SK-N-SH (cell line): ENCODE measurements around the gene SLC12A6. TPM values are rescaled to one million over a fixed set of nuclear protein-coding genes. Genes with fewer than 3 reads are reported as not detected.

Source experiments
- CTCF ChIA-PET: fragments of 300-600, 350-600 bp; formaldehyde crosslinking; extraction: SDS; loops from one replicate; lab custom pipeline; 2021; lab: Yijun Ruan, JAX
- POLR2A ChIA-PET: fragments of 350-600 bp; sonication (Branson Sonifier 250); formaldehyde crosslinking; extraction: SDS; loops from one replicate; lab custom pipeline; 2020; ENCODE audit warnings: antibody characterized with exemption, inconsistent platforms; lab: Yijun Ruan, JAX
- DNase-seq: peaks from one replicate; pipeline ENCODE4 v3.0.0; 2012
- H2AFZ ChIP-seq: fragments of 200-600 bp; sonication (generic); 2 replicates; pipeline ENCODE4 v1.8.1; 2016; ENCODE audit warnings: antibody characterized with exemption, mild to moderate bottlenecking, low read depth
- H3F3A ChIP-seq: fragments of 200-600 bp; sonication (generic); replicated peaks from 2 replicates; pipeline ENCODE3; 2016; ENCODE audit warnings: antibody characterized with exemption, mild to moderate bottlenecking; ENCODE audit not compliant: insufficient read depth
- H3K27ac ChIP-seq, 2 experiments: fragments of 200-500 bp in 1 of 2; fragments of 200-600 bp in 1 of 2; sonication (Bioruptor generic) in 1 of 2; sonication (generic), shearing (Covaris generic) in 1 of 2; 2 replicates each; pipeline versions ENCODE4 v1.5.1 to v1.6.1; 2014 to 2016; ENCODE audit warnings: low read depth in 2 of 2, inconsistent platforms in 1 of 2, low read length in 1 of 2, mild to moderate bottlenecking in 1 of 2, mixed read lengths in 1 of 2
- H3K27me3 ChIP-seq: fragments of 200-600 bp; sonication (generic), shearing (Covaris generic); 2 replicates; pipeline ENCODE4 v1.6.1; 2016; ENCODE audit warnings: mixed run types; ENCODE audit not compliant: insufficient read depth
- H3K36me3 ChIP-seq, 2 experiments: fragments of 200-500 bp in 1 of 2; fragments of 200-600 bp in 1 of 2; sonication (Bioruptor generic) in 1 of 2; sonication (generic) in 1 of 2; replicated peaks in 1 of 2; 2 replicates each; pipeline versions ENCODE3 to v1.5.1; 2014 to 2016; ENCODE audit warnings: low read length in 1 of 2, mild to moderate bottlenecking in 1 of 2; ENCODE audit not compliant: insufficient read depth in 2 of 2, control insufficient read depth in 1 of 2
- H3K4me1 ChIP-seq, 2 experiments: fragments of 200-500 bp in 1 of 2; fragments of 200-600 bp in 1 of 2; sonication (Bioruptor generic) in 1 of 2; sonication (generic), shearing (Covaris generic) in 1 of 2; 2 replicates each; pipeline versions ENCODE4 v1.5.1 to v1.6.1; 2014 to 2016; ENCODE audit warnings: low read depth in 1 of 2, low read length in 1 of 2, mixed run types in 1 of 2; ENCODE audit not compliant: insufficient read depth in 2 of 2, control insufficient read depth in 1 of 2
- H3K4me2 ChIP-seq: fragments of 200-600 bp; sonication (generic), shearing (Covaris generic); 2 replicates; pipeline ENCODE4 v1.6.1; 2017; ENCODE audit warnings: mixed run types
- H3K4me3 ChIP-seq, 2 experiments: fragments of 200-500 bp in 1 of 2; fragments of 200-600 bp in 1 of 2; sonication (Bioruptor generic) in 1 of 2; sonication (generic), shearing (Covaris generic) in 1 of 2; 2 replicates each; pipeline versions ENCODE4 v1.5.1 to v1.8.1; 2014 to 2016; ENCODE audit warnings: low read depth in 2 of 2, inconsistent platforms in 1 of 2, low read length in 1 of 2, mild to moderate bottlenecking in 1 of 2, mixed read lengths in 1 of 2, moderate library complexity in 1 of 2
- H3K79me2 ChIP-seq: fragments of 200-600 bp; sonication (generic); 2 replicates; pipeline ENCODE4 v1.8.1; 2017; ENCODE audit warnings: mild to moderate bottlenecking; ENCODE audit not compliant: insufficient read depth
- H3K9ac ChIP-seq: fragments of 200-600 bp; sonication (generic); 2 replicates; pipeline ENCODE4 v1.6.1; 2017; ENCODE audit warnings: mixed run types
- H3K9me2 ChIP-seq: fragments of 200-600 bp; sonication (generic); 2 replicates; pipeline ENCODE4 v1.6.1; 2017; ENCODE audit warnings: mixed run types
- H3K9me3 ChIP-seq: fragments of 200-600 bp; sonication (generic); 2 replicates; pipeline ENCODE4 v1.6.1; 2017; ENCODE audit warnings: mixed run types, mild to moderate bottlenecking, moderate library complexity
- H4K20me1 ChIP-seq: fragments of 200-600 bp; sonication (generic); 2 replicates; pipeline ENCODE4 v1.6.1; 2017; ENCODE audit warnings: mild to moderate bottlenecking, mixed run types; ENCODE audit not compliant: insufficient read depth
- ELF1 ChIP-seq: IDR thresholded peaks from 2 replicates; pipeline ENCODE4 v1.4.0; 2012
- EP300 ChIP-seq, 2 experiments: IDR thresholded peaks; 2 replicates each; pipeline versions ENCODE4 v1.4.0 to v1.6.1; 2012; ENCODE audit warnings: borderline replicate concordance in 1 of 2, low read depth in 1 of 2, low read length in 1 of 2
- FOXJ3 ChIP-seq: sonication (generic); formaldehyde crosslinking; IDR thresholded peaks from 2 replicates; pipeline ENCODE4 v1.5.1; 2020; ENCODE audit warnings: mild to moderate bottlenecking, missing genetic modification reagents
- FOXM1 ChIP-seq: IDR thresholded peaks from 2 replicates; pipeline ENCODE4 v1.4.0; 2012; ENCODE audit warnings: low read depth, mild to moderate bottlenecking
- GABPA ChIP-seq: IDR thresholded peaks from 2 replicates; pipeline ENCODE4 v1.4.0; 2012; ENCODE audit warnings: low read depth, mild to moderate bottlenecking
- NFIC ChIP-seq: IDR thresholded peaks from 2 replicates; pipeline ENCODE4 v1.4.0; 2012; ENCODE audit warnings: borderline replicate concordance
- POLR2AphosphoS5 ChIP-seq: IDR thresholded peaks from 2 replicates; pipeline ENCODE4 v1.6.1; 2012; ENCODE audit warnings: low read depth, low read length
- RAD21 ChIP-seq: IDR thresholded peaks from 2 replicates; pipeline ENCODE4 v1.6.1; 2012; ENCODE audit warnings: mild to moderate bottlenecking, low read length
- RXRA ChIP-seq: IDR thresholded peaks from 2 replicates; pipeline ENCODE4 v1.4.0; 2012; ENCODE audit warnings: low read depth, mild to moderate bottlenecking, borderline replicate concordance
- SMC3 ChIP-seq: IDR thresholded peaks from 2 replicates; pipeline ENCODE4 v1.6.1; 2012; ENCODE audit warnings: low read depth, low read length, improper control_type of control experiment
- TAF1 ChIP-seq: IDR thresholded peaks from 2 replicates; pipeline ENCODE4 v1.6.1; 2012; ENCODE audit warnings: low read depth, mild to moderate bottlenecking, low read length, moderate library complexity, borderline replicate concordance
- TCF12 ChIP-seq: IDR thresholded peaks from 2 replicates; pipeline ENCODE4 v1.4.0; 2012
- TEAD4 ChIP-seq: IDR thresholded peaks from 2 replicates; pipeline ENCODE4 v1.4.0; 2012; ENCODE audit warnings: mild to moderate bottlenecking, borderline replicate concordance; ENCODE audit not compliant: insufficient read depth
- WGBS: methylation state at CpG from one replicate; pipeline ENCODE4 v1.1.6; 2017; ENCODE audit warnings: low lambda C conversion rate; 5-methylcytosine and 5-hydroxymethylcytosine counted together
- polyA plus RNA-seq, 3 experiments: library from polyadenylated mRNA; depleted of rRNA; stranded (reverse); fragments of >200 nt; gene quantifications; 2 replicates each; pipeline ENCODE4 v1.2.3, GENCODE V29; 2012
- TF ChIP-seq, protein P1 (sequence below): IDR thresholded peaks from 2 replicates; pipeline ENCODE4; 2012
- TF ChIP-seq, protein P2 (sequence below): fragments of 150-350 bp; IDR thresholded peaks from 2 replicates; pipeline ENCODE4 v1.6.1; 2017; ENCODE audit warnings: antibody characterized with exemption, low read length, low read depth, borderline replicate concordance
- TF ChIP-seq, protein P3 (sequence below): fragments of 150-350 bp; IDR thresholded peaks from 2 replicates; pipeline ENCODE4 v1.6.1; 2016; ENCODE audit warnings: mild to moderate bottlenecking, low read depth, low read length
- TF ChIP-seq, protein P4 (sequence below): fragments of 200-600 bp; sonication (generic); IDR thresholded peaks from 2 replicates; pipeline ENCODE4 v1.6.1; 2017; ENCODE audit warnings: antibody characterized with exemption, mild to moderate bottlenecking, moderate library complexity

Gene SLC12A6
- polyA plus RNA-seq, 1 of the 3 experiments (the other 2 are of a cell fraction), result 7.7 TPM

DNA sequence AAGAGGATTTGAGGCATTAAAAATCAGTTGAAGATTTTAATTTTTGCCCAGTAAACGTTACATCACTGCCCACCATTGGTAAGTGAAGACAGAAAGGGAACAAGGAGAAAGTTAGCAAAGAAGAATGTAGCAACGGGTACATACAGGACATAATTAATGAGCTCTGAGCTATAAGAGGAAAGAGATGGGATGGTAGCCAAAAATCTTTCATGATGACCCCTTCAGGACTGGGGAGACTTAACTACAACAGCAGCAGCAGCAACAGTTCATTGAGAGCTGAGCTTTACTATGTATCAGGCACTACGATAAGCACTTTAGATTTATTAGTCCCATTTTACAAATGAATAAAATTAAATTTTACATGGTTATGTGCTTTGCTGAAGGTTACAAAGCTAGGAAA is 94.4 kb downstream of the SLC12A6 start:
- Histone ChIP-seq H3K4me3 (no peak overlapping the region), H3K9me3 (no peaks in the 10 kb centered on the region), H3K4me1 (peaks cover 0 to 13% of the 10 kb centered on the region in 2 experiments; a peak in 2 of 4 replicates), H3K36me3 (peaks cover 0 to 4% of the 10 kb centered on the region in 2 experiments), H3K9ac (no peak overlapping the region), H3K79me2 (no peaks in the 10 kb centered on the region), H3K4me2 (no peak overlapping the region), H2AFZ (no peak overlapping the region), H3K9me2 (no peaks in the 10 kb centered on the region), H3K27ac (peak overlapping the region in 1 of 2 experiments; percentile 97; a peak in 1 of 4 replicates), H3K27me3 (no peaks in the 10 kb centered on the region), H3F3A (peaks cover 29% of the 10 kb centered on the region), H4K20me1 (no peaks in the 10 kb centered on the region)
- 74% methylated on average over 3 of the region's 3 CpGs for WGBS
- TF ChIP-seq, protein P1, sequence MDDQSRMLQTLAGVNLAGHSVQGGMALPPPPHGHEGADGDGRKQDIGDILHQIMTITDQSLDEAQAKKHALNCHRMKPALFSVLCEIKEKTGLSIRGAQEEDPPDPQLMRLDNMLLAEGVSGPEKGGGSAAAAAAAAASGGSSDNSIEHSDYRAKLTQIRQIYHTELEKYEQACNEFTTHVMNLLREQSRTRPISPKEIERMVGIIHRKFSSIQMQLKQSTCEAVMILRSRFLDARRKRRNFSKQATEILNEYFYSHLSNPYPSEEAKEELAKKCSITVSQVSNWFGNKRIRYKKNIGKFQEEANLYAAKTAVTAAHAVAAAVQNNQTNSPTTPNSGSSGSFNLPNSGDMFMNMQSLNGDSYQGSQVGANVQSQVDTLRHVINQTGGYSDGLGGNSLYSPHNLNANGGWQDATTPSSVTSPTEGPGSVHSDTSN, result peak; percentile 39; the same call in 1 of the 2 replicates
- TF ChIP-seq FOXM1, result no peak
- CTCF ChIA-PET, result interaction anchor here (1.0 to 4.8 kb wide), 3 partner anchors 12 to 124 kb away, joined by 4 to 73 read pairs (median 13); partner anchors contain the start of gene LPCAT4
- POLR2A ChIA-PET, result no interaction called here
- no peak for DNase-seq

DNA sequence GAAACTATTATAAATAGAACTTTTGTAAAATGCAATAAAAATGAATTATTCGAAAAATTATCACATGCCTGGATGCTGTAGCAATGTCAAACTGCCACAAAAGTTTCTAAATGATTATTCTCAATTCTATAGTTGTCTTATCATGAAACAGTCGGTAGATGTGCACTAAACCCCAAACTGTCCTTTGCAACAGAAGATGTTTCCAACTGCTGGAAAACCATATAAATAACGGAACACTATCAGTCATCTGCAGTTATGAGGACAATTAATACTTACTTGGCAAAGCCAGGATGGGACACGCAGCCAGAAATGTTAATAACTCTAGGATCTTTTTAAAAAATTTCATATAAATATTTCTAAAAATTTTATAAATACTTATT is 95.3 kb downstream of the SLC12A6 start:
- H3F3A ChIP-seq, result peaks cover 32% of the 10 kb centered on the region
- H3K9ac ChIP-seq, result no peak overlapping the region
- TF ChIP-seq, protein P2, sequence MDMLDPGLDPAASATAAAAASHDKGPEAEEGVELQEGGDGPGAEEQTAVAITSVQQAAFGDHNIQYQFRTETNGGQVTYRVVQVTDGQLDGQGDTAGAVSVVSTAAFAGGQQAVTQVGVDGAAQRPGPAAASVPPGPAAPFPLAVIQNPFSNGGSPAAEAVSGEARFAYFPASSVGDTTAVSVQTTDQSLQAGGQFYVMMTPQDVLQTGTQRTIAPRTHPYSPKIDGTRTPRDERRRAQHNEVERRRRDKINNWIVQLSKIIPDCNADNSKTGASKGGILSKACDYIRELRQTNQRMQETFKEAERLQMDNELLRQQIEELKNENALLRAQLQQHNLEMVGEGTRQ, result no peak
- TF ChIP-seq RXRA (no peak), RAD21 (no peak), POLR2AphosphoS5 (no peak), EP300 (IDR thresholded peaks at IDR 0.05; ENCODE audit: borderline replicate concordance in 1 of 2, low read depth in 1 of 2, low read length in 1 of 2) (no peak), TEAD4 (no peak), SMC3 (no peak), GABPA (no peak), FOXJ3 (no peak), ELF1 (no peak), TCF12 (no peak), TAF1 (no peak), NFIC (no peak)
- TF ChIP-seq, protein P3, sequence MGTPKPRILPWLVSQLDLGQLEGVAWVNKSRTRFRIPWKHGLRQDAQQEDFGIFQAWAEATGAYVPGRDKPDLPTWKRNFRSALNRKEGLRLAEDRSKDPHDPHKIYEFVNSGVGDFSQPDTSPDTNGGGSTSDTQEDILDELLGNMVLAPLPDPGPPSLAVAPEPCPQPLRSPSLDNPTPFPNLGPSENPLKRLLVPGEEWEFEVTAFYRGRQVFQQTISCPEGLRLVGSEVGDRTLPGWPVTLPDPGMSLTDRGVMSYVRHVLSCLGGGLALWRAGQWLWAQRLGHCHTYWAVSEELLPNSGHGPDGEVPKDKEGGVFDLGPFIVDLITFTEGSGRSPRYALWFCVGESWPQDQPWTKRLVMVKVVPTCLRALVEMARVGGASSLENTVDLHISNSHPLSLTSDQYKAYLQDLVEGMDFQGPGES, result no peak
- TF ChIP-seq, protein P1, result no peak
- TF ChIP-seq, protein P4, sequence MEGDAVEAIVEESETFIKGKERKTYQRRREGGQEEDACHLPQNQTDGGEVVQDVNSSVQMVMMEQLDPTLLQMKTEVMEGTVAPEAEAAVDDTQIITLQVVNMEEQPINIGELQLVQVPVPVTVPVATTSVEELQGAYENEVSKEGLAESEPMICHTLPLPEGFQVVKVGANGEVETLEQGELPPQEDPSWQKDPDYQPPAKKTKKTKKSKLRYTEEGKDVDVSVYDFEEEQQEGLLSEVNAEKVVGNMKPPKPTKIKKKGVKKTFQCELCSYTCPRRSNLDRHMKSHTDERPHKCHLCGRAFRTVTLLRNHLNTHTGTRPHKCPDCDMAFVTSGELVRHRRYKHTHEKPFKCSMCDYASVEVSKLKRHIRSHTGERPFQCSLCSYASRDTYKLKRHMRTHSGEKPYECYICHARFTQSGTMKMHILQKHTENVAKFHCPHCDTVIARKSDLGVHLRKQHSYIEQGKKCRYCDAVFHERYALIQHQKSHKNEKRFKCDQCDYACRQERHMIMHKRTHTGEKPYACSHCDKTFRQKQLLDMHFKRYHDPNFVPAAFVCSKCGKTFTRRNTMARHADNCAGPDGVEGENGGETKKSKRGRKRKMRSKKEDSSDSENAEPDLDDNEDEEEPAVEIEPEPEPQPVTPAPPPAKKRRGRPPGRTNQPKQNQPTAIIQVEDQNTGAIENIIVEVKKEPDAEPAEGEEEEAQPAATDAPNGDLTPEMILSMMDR, result no peak
- no peak overlapping the region for H3K4me2 ChIP-seq
- WGBS, result 81% methylated on average over 4 of the region's 4 CpGs
- peak overlapping the region in 1 of 2 experiments; percentile 97; a peak in 2 of 4 replicates for H3K27ac ChIP-seq
- H3K36me3 ChIP-seq, result peaks cover 4% of the 10 kb centered on the region in 2 experiments
- peaks cover 0 to 13% of the 10 kb centered on the region in 2 experiments; a peak in 2 of 4 replicates for H3K4me1 ChIP-seq
- no peaks in the 10 kb centered on the region for H3K9me3 ChIP-seq
- no peak overlapping the region for H2AFZ ChIP-seq
- no peak overlapping the region for H3K4me3 ChIP-seq
- CTCF ChIA-PET, result interaction anchor here (0.7 to 4.8 kb wide), 15 partner anchors 9 to 345 kb away, joined by 3 to 73 read pairs (median 7); partner anchors contain the start of genes EMC4, LPCAT4, NOP10 and NUTM1
- H3K9me2 ChIP-seq, result no peaks in the 10 kb centered on the region
- DNase-seq, result no peak
- no peaks in the 10 kb centered on the region for H3K27me3 ChIP-seq
- H3K79me2 ChIP-seq, result no peaks in the 10 kb centered on the region
- POLR2A ChIA-PET, result no interaction called here
- no peaks in the 10 kb centered on the region for H4K20me1 ChIP-seq
